MM.1S (cell line): Measurements from ENCODE around the gene LARP7.

Source experiments
- DNase-seq: peaks from one replicate; pipeline ENCODE4 v3.0.0-alpha.2; 2015
- H2AFZ ChIP-seq: fragments of 300-600 bp; sonication (generic); 2 replicates; pipeline ENCODE4 v1.6.0; 2016; ENCODE audit warnings: antibody characterized with exemption, low read length
- H3F3A ChIP-seq: fragments of 300-600 bp; sonication (generic); 2 replicates; pipeline ENCODE4 v1.6.1; 2016; ENCODE audit warnings: mild to moderate bottlenecking, antibody characterized with exemption, low read length, moderate library complexity, mixed read lengths; ENCODE audit not compliant: insufficient read depth
- H3K27ac ChIP-seq: fragments of 300-600 bp; sonication (generic); 2 replicates; pipeline ENCODE4 v1.5.1; 2016; ENCODE audit warnings: mild to moderate bottlenecking, low read length
- H3K27me3 ChIP-seq: fragments of 300-600 bp; sonication (generic); replicated peaks from 2 replicates; pipeline ENCODE4 v1.6.0; 2016; ENCODE audit warnings: low read length; ENCODE audit not compliant: insufficient read depth
- H3K36me3 ChIP-seq: fragments of 300-600 bp; sonication (generic); replicated peaks from 2 replicates; pipeline ENCODE4 v1.6.1; 2016; ENCODE audit warnings: mild to moderate bottlenecking, low read length, mixed read lengths; ENCODE audit not compliant: insufficient read depth
- H3K4me1 ChIP-seq: fragments of 300-600 bp; sonication (generic); 2 replicates; pipeline ENCODE4 v1.6.1; 2016; ENCODE audit warnings: low read length, mixed read lengths
- H3K4me2 ChIP-seq: fragments of 300-600 bp; sonication (generic); 2 replicates; pipeline ENCODE4 v1.6.0; 2016; ENCODE audit warnings: low read depth, low read length
- H3K4me3 ChIP-seq: fragments of 300-600 bp; sonication (generic); 2 replicates; pipeline ENCODE4 v1.5.1; 2016; ENCODE audit warnings: low read length, mixed read lengths
- H3K79me2 ChIP-seq: fragments of 300-600 bp; sonication (generic); 2 replicates; pipeline ENCODE4 v1.6.1; 2016; ENCODE audit warnings: mixed run types, low read length, mixed read lengths
- H3K9ac ChIP-seq: fragments of 300-600 bp; sonication (generic); 2 replicates; pipeline ENCODE4 v1.6.1; 2016; ENCODE audit warnings: low read length, mixed read lengths
- H3K9me2 ChIP-seq: fragments of 300-600 bp; sonication (generic); replicated peaks from 2 replicates; pipeline ENCODE4 v1.6.1; 2016; ENCODE audit warnings: mild to moderate bottlenecking, low read length, mixed read lengths; ENCODE audit not compliant: insufficient read depth
- H3K9me3 ChIP-seq: fragments of 300-600 bp; sonication (generic); replicated peaks from 2 replicates; pipeline ENCODE4 v1.6.1; 2016; ENCODE audit warnings: mild to moderate bottlenecking, low read length, mixed read lengths; ENCODE audit not compliant: insufficient read depth
- H4K20me1 ChIP-seq: fragments of 300-600 bp; sonication (generic); 2 replicates; pipeline ENCODE4 v1.6.1; 2016; ENCODE audit warnings: mild to moderate bottlenecking, low read length, moderate library complexity, mixed read lengths; ENCODE audit not compliant: insufficient read depth
- EZH2 ChIP-seq: fragments of 300-600 bp; sonication (generic); optimal IDR thresholded peaks from 2 replicates; pipeline ENCODE3; 2017; ENCODE audit warnings: low read depth, mild to moderate bottlenecking, antibody characterized with exemption, low read length, mixed read lengths
- EZH2phosphoT487 ChIP-seq: fragments of 300-600 bp; sonication (generic); IDR thresholded peaks from 2 replicates; pipeline ENCODE4 v1.6.1; 2018; ENCODE audit warnings: antibody characterized with exemption, low read length
- TF ChIP-seq, protein P1 (sequence below): fragments of 300-600 bp; sonication (generic); IDR thresholded peaks from 2 replicates; pipeline ENCODE4 v1.5.1; 2016; ENCODE audit warnings: antibody characterized with exemption, low read length, mixed read lengths

The LARP7 gene

GRCh38 chr4:112706840-112707207, 69.9 kb downstream of the LARP7 start:
- DNase-seq: no peak

More at GRCh38 chr4:112706840-112707207, 69.9 kb downstream of the LARP7 start:
- H3K27ac ChIP-seq: no peak overlapping the region
- no peaks in the 10 kb centered on the region for H4K20me1 ChIP-seq
- no peaks in the 10 kb centered on the region for H3K9me2 ChIP-seq
- peaks cover 10% of the 10 kb centered on the region for H3K27me3 ChIP-seq
- H2AFZ ChIP-seq: peak overlapping the region; percentile 81
- no peak overlapping the region; the same call in 1 of the 2 replicates for H3K4me3 ChIP-seq
- TF ChIP-seq EZH2phosphoT487 (no peak), EZH2 (no peak)
- TF ChIP-seq, protein P1, sequence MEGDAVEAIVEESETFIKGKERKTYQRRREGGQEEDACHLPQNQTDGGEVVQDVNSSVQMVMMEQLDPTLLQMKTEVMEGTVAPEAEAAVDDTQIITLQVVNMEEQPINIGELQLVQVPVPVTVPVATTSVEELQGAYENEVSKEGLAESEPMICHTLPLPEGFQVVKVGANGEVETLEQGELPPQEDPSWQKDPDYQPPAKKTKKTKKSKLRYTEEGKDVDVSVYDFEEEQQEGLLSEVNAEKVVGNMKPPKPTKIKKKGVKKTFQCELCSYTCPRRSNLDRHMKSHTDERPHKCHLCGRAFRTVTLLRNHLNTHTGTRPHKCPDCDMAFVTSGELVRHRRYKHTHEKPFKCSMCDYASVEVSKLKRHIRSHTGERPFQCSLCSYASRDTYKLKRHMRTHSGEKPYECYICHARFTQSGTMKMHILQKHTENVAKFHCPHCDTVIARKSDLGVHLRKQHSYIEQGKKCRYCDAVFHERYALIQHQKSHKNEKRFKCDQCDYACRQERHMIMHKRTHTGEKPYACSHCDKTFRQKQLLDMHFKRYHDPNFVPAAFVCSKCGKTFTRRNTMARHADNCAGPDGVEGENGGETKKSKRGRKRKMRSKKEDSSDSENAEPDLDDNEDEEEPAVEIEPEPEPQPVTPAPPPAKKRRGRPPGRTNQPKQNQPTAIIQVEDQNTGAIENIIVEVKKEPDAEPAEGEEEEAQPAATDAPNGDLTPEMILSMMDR: no peak
- no peaks in the 10 kb centered on the region for H3F3A ChIP-seq
- peak overlapping the region; percentile 93; the same call in 1 of the 2 replicates for H3K4me2 ChIP-seq
- H3K36me3 ChIP-seq: no peaks in the 10 kb centered on the region
- H3K79me2 ChIP-seq: no peaks in the 10 kb centered on the region
- H3K4me1 ChIP-seq: no peaks in the 10 kb centered on the region; the same call in 1 of the 2 replicates
- no peaks in the 10 kb centered on the region for H3K9me3 ChIP-seq
- H3K9ac ChIP-seq: no peak overlapping the region
